GM12878 (cell line): ENCODE data around the gene EBP.

Source experiments
- EZH2 ChIP-seq: IDR thresholded peaks from 2 replicates; pipeline ENCODE4 v1.6.1; 2012; ENCODE audit warnings: low read depth, mild to moderate bottlenecking, control low read depth, inconsistent platforms, low read length, borderline replicate concordance; ENCODE audit not compliant: control insufficient read depth
- HDAC2 ChIP-seq: fragments of 200-600 bp; sonication (generic); IDR thresholded peaks from 2 replicates; pipeline ENCODE4 v1.6.1; 2017
- MAX ChIP-seq: IDR thresholded peaks from 2 replicates; pipeline ENCODE4 v1.6.1; 2012; ENCODE audit warnings: low read depth, low read length, improper control_type of control experiment
- MEF2B ChIP-seq: fragments of 450-650 bp; IDR thresholded peaks from 2 replicates; pipeline ENCODE4 v1.6.1; 2018; ENCODE audit warnings: mild to moderate bottlenecking, moderate library complexity; ENCODE audit not compliant: partially characterized antibody, poor library complexity, severe bottlenecking
- MYC ChIP-seq: IDR thresholded peaks from 2 replicates; pipeline ENCODE4 v1.6.1; 2011; ENCODE audit warnings: mild to moderate bottlenecking, low read length, moderate library complexity, inconsistent platforms; ENCODE audit not compliant: insufficient read depth, insufficient replicate concordance, insufficient read length, severe bottlenecking
- POLR2AphosphoS5 ChIP-seq: IDR thresholded peaks from 2 replicates; pipeline ENCODE4 v1.6.1; 2011; ENCODE audit warnings: mild to moderate bottlenecking, low read length, inconsistent platforms

DNA sequence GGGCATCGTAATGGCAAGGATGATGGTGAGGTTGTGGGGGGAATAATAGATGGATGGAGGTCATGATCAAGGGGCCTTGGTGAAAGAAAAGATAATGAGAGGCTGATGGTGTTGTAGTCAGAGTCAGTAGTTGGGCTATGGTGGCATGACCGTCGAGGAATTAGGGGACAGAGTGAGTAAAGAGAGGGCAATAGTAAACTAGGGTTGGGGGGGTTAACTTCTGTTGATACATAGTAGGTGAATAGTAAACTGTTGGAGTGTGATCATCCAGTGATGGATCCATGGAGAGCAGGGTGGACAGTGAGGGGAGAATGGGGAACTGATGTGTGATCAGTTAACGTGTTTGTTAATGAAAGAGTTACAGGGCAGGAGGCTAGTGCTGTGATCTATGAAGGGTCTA is 44.7 kb upstream of the EBP start:
- TF ChIP-seq POLR2AphosphoS5 (no peak), MAX (no peak), HDAC2 (no peak), MYC (no peak), MEF2B (no peak), EZH2 (no peak)
